K562 (cell line): ENCODE results near the gene ACSF3. TPM values are rescaled to one million over a fixed set of nuclear protein-coding genes. Genes with fewer than 3 reads are reported as not detected.
"Not testable (repeated sequence)": the region's sequence is repeated elsewhere in the genome, so short reads cannot be mapped to it uniquely, and the experiment has no call there.

ENCODE experiments used
- CXXC5 ChIP-seq: fragments of 250-450 bp; sonication (Bioruptor Pico); IDR thresholded peaks from 2 replicates; pipeline ENCODE4 v1.8.0; 2022; ENCODE audit warnings: inconsistent platforms, mild to moderate bottlenecking, moderate library complexity
- ERF ChIP-seq: fragments of 450-650 bp; formaldehyde crosslinking; IDR thresholded peaks from 2 replicates; pipeline ENCODE4 v1.4.0; 2020; ENCODE audit warnings: mild to moderate bottlenecking, mixed read lengths
- GABPB1 ChIP-seq: sonication (generic); formaldehyde crosslinking; IDR thresholded peaks from 2 replicates; pipeline ENCODE4 v1.8.0; 2022; ENCODE audit warnings: mild to moderate bottlenecking, missing genetic modification reagents
- KDM2B ChIP-seq: fragments of 250-450 bp; sonication (Bioruptor Pico); IDR thresholded peaks from 2 replicates; pipeline ENCODE4 v1.8.0; 2021; ENCODE audit warnings: mild to moderate bottlenecking, moderate library complexity
- NR4A1 ChIP-seq, 2 experiments: fragments of 250-450 bp in 1 of 2; fragments of 450-650 bp in 1 of 2; sonication (Bioruptor Pico) in 1 of 2; IDR thresholded peaks; 2 replicates each; pipeline versions ENCODE4 v1.4.0 to v1.6.1; 2016 to 2020; ENCODE audit warnings: mild to moderate bottlenecking in 2 of 2, missing compliant biosample characterization in 1 of 2, missing genetic modification characterization in 1 of 2, moderate library complexity in 1 of 2
- TARDBP ChIP-seq: fragments of 450-650 bp; IDR thresholded peaks from 2 replicates; pipeline ENCODE4 v1.6.1; 2016
- THAP12 ChIP-seq: fragments of 250-450 bp; sonication (Bioruptor Pico); IDR thresholded peaks from 2 replicates; pipeline ENCODE4 v1.9.0; 2021; ENCODE audit warnings: mild to moderate bottlenecking, inconsistent platforms
- ZBTB7A ChIP-seq: IDR thresholded peaks from 2 replicates; pipeline ENCODE4 v1.6.1; 2011; ENCODE audit warnings: low read depth, mild to moderate bottlenecking, low read length, moderate library complexity, borderline replicate concordance; ENCODE audit not compliant: control insufficient read depth
- ZNF134 ChIP-seq: fragments of 250-450 bp; sonication (Bioruptor Pico); conservative IDR thresholded peaks from 2 replicates; pipeline ENCODE4 v1.4.0; 2020
- polyA plus RNA-seq, 8 experiments: library from polyadenylated mRNA; depleted of rRNA in 4 of 8; stranded (reverse) in 5 of 8; unstranded in 3 of 8; fragments of >200 nt; fragmentation: Nextera tagmentation in 2 of 8; fragmentation: Illumina TruSeq in 1 of 8; extraction: Ambion mirVana in 2 of 8; extraction: Trizol in 1 of 8; gene quantifications; 2 replicates each; pipeline versions ENCODE4 v1.2.1 to v1.2.3, GENCODE V29; 2011 to 2014; ENCODE audit warnings: inconsistent platforms in 1 of 8, missing spikeins in 1 of 8
- total RNA-seq, 7 experiments: library from RNA; depleted of rRNA in 6 of 7; stranded (reverse); fragments of >200 nt in 6 of 7; fragmentation: Illumina TruSeq in 2 of 7; extraction: Trizol in 2 of 7; gene quantifications; 2 replicates each; pipeline versions ENCODE4 v1.2.1 to v1.2.3, GENCODE V29; 2011 to 2021; ENCODE audit warnings: low replicate concordance in 1 of 7
- TF ChIP-seq, protein P1 (sequence below), 2 experiments: IDR thresholded peaks; 2 replicates each; pipeline ENCODE4 v1.6.1; 2012; ENCODE audit warnings: improper control_type of control experiment in 2 of 2, low read depth in 2 of 2, low read length in 2 of 2, borderline replicate concordance in 1 of 2

ACSF3 gene
- total and polyA plus RNA-seq, 9 of the 15 experiments (the other 6 are each of a cell fraction or from before 2014, with no cell fraction given), result 0.77 to 32.8 (median 14.7) TPM

DNA sequence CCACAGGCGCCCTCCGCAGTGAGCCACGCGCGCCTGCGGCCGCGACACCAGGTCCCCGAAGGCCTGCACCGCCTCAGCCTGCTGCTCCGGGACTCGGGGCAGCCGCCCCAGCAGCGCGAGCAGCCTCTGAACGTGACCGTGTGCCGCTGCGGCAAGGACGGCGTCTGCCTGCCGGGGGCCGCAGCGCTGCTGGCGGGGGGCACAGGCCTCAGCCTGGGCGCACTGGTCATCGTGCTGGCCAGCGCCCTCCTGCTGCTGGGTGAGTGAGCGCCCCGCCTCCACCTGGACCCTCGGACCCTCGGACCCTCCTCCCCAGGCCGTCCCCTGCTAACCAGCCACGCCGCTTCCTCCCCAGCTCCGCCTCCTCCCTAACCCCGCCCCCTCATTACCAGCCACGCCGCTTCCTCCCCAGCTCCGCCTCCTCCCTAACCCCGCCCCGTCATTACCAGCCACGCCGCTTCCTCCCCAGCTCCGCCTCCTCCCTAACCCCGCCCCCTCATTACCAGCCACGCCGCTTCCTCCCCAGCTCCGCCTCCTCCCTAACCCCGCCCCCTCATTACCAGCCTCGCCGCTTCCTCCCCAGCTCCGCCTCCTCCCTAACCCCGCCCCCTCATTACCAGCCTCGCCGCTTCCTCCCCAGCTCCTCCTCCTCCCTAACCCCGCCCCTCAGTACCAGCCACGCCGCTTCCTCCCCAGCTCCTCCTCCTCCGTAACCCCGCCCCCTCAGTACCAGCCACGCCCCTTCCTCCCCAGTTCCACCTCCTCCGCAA is 98.7 kb downstream of the ACSF3 start (continued):
- TF ChIP-seq THAP12 (CRISPR knock-in tag) (peak; percentile 84), NR4A1 (CRISPR knock-in tag; IDR thresholded peaks at IDR 0.05) (0 out of 2 replicates have a peak, but pooled peaks have one; percentile 13), ZBTB7A (peak; percentile 67), ZNF134 (CRISPR knock-in tag) (peak; percentile 39; the same call in 1 of the 2 replicates), ERF (CRISPR knock-in tag) (0 out of 2 replicates have a peak, but pooled peaks have one; percentile 22), GABPB1 (CRISPR knock-in tag) (0 out of 2 replicates have a peak, but pooled peaks have one; percentile 35), CXXC5 (CRISPR knock-in tag) (peak; percentile 77), KDM2B (CRISPR knock-in tag) (0 out of 2 replicates have a peak, but pooled peaks have one; percentile 19), TARDBP (0 out of 2 replicates have a peak, but pooled peaks have one; percentile 31)
- TF ChIP-seq NR4A1 (tag; IDR thresholded peaks at IDR 0.05), result not testable (repeated sequence)
- TF ChIP-seq, protein P1, sequence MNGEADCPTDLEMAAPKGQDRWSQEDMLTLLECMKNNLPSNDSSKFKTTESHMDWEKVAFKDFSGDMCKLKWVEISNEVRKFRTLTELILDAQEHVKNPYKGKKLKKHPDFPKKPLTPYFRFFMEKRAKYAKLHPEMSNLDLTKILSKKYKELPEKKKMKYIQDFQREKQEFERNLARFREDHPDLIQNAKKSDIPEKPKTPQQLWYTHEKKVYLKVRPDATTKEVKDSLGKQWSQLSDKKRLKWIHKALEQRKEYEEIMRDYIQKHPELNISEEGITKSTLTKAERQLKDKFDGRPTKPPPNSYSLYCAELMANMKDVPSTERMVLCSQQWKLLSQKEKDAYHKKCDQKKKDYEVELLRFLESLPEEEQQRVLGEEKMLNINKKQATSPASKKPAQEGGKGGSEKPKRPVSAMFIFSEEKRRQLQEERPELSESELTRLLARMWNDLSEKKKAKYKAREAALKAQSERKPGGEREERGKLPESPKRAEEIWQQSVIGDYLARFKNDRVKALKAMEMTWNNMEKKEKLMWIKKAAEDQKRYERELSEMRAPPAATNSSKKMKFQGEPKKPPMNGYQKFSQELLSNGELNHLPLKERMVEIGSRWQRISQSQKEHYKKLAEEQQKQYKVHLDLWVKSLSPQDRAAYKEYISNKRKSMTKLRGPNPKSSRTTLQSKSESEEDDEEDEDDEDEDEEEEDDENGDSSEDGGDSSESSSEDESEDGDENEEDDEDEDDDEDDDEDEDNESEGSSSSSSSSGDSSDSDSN (IDR thresholded peaks at IDR 0.05; ENCODE audit: borderline replicate concordance in 1 of 2, low read depth in 2 of 2, low read length in 2 of 2), result 0 out of 4 replicates have a peak, but pooled peaks of 1 of the 2 experiments have one; percentile 72
